Measurements from ENCODE around the gene DENND4B. TPM values are rescaled to one million over a fixed set of nuclear protein-coding genes. Genes with fewer than 3 reads are reported as not detected.
"Not testable (repeated sequence)": the region's sequence is repeated elsewhere in the genome, so short reads cannot be mapped to it uniquely, and the experiment has no call there.

DENND4B gene
- total and polyA plus RNA-seq, 9 of the 15 experiments (the other 6 are each of a cell fraction or from before 2014, with no cell fraction given) = 9.5 to 80.5 (median 23.1) TPM

- ATAC-seq; H3K9me1 ChIP-seq (ENCODE audit: control insufficient read depth, insufficient read depth, low read length); FAIRE-seq; H3K9me3 ChIP-seq (replicated peaks; ENCODE audit: control insufficient read depth, insufficient read depth, low read depth, low read length); H3K27me3 ChIP-seq (ENCODE audit: control insufficient read depth in 2 of 2, insufficient read depth in 2 of 2, low read length in 2 of 2); H4K20me1 ChIP-seq (replicated peaks; ENCODE audit: control insufficient read depth, insufficient read depth, low read length); CTCF ChIA-PET (ENCODE audit: low intra/inter-chr PET ratio); DNase-seq (ENCODE audit: extremely low read depth in 1 of 4, low spot score in 3 of 4); BruUV-seq (replicated peaks); in situ Hi-C loops (cut with MboI); TF ChIP-seq NR2C1 (tag; IDR thresholded peaks at IDR 0.05): not testable (repeated sequence)
- Histone ChIP-seq H3K79me2 (ENCODE audit: control insufficient read depth, insufficient read depth, low read length) (peaks cover 42% of the 10 kb centered on the region), H3K9ac (ENCODE audit: insufficient read depth in 1 of 2, low read depth in 2 of 2, low read length in 2 of 2) (peak overlapping the region in 1 of 2 experiments; percentile 98; a peak in 2 of 4 replicates), H3K27ac (ENCODE audit: extremely low read depth, low read depth, low read length) (peak overlapping the region; percentile 91), H3K36me3 (ENCODE audit: control insufficient read depth, insufficient read depth, low read length) (peaks cover 42% of the 10 kb centered on the region), H2AFZ (ENCODE audit: low read depth, low read length) (peak overlapping the region; percentile 89), H3K4me1 (replicated peaks in 1 of 2; ENCODE audit: control insufficient read depth in 2 of 2, insufficient read depth in 2 of 2, low read length in 2 of 2) (peaks cover 13 to 19% of the 10 kb centered on the region in 2 experiments; a peak in 4 of 5 replicates), H3K4me3 (peak overlapping the region; percentile 84), H3K4me2 (ENCODE audit: insufficient read depth, low read length) (peak overlapping the region; percentile 99)
- 36% methylated on average over 11 of the region's 12 CpGs for WGBS (ENCODE audit: insufficient coverage, low coverage, missing lambda C conversion rate)
- intact Hi-C loops (cut with micrococcal nuclease) = loop anchor here (2.0 kb wide), 1 partner anchor 56 kb away; the partner anchor contains the start of gene GATAD2B
- peak; percentile 37; the same call in 1 of the 2 replicates for TF ChIP-seq KLF13 (tag; IDR thresholded peaks at IDR 0.05; ENCODE audit: borderline replicate concordance, low read depth)
- TF ChIP-seq NR2C1 (IDR thresholded peaks at IDR 0.05) = 0 out of 2 replicates have a peak, but pooled peaks have one; percentile 23
- TF ChIP-seq NFIC (IDR thresholded peaks at IDR 0.05) = peak; percentile 50
- TF ChIP-seq TFAP4 (CRISPR knock-in tag; IDR thresholded peaks at IDR 0.05; ENCODE audit: borderline replicate concordance) = 0 out of 2 replicates have a peak, but pooled peaks have one; percentile 28
- 0 out of 2 replicates have a peak, but pooled peaks have one; percentile 34 for TF ChIP-seq BCOR (IDR thresholded peaks at IDR 0.05)
- TF ChIP-seq DIDO1 (tag; IDR thresholded peaks at IDR 0.05; ENCODE audit: low read depth) = 0 out of 2 replicates have a peak, but pooled peaks have one; percentile 24
- peak; percentile 63 for TF ChIP-seq EGR1 (conservative IDR thresholded peaks at IDR 0.05)
- 0 out of 4 replicates have a peak, but pooled peaks of 1 of the 2 experiments have one; percentile 8 for TF ChIP-seq KDM1A (IDR thresholded peaks at IDR 0.05)
- POLR2A ChIA-PET = interaction anchor here (0.6 to 5.6 kb wide), 5 partner anchors 8 to 189 kb away, joined by 3 to 104 read pairs (median 3); partner anchors contain the start of genes CREB3L4 and RPS27
Measured at GRCh38 chr1:153979091-153979490, 32.6 kb upstream of the DENND4B start.

Data from K562 (cell line).